Lower leg skin (tissue), 3 donors: ENCODE results near the gene EP300.

Source experiments
- POLR2A ChIP-seq, 2 donors: fragments of 450-650 bp; IDR thresholded peaks; one replicate each; pipeline ENCODE4 v1.6.1; 2016 to 2017; ENCODE audit warnings: antibody characterized with exemption in 2 of 2, mild to moderate bottlenecking in 1 of 2, moderate library complexity in 1 of 2
- TF ChIP-seq, protein P1 (sequence below), 3 donors: fragments of 450-650 bp; IDR thresholded peaks; one replicate each; pipeline ENCODE4 v1.5.1; 2016; ENCODE audit warnings: antibody characterized with exemption in 3 of 3, mild to moderate bottlenecking in 3 of 3, moderate library complexity in 2 of 3

DNA sequence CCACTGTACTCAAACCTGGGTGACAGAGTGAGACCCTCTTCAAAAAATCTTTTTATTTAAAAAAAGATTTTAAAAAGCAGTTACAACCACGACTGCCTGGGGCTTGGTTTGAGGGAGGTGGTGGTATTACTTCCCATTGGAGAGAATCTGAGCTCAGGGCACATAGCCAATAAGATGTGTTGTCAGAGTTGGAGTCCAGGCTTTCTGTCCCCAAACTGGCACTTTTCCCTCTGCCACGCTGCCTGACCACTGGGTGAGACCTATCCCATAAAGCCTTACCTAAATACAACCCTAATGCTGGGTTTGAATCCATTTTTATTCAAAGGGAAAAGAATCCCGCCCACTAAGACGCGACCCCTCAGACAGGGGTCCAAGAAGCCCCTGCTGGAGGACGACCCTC, 136.8 kb downstream of the EP300 start:
- TF ChIP-seq, protein P1, sequence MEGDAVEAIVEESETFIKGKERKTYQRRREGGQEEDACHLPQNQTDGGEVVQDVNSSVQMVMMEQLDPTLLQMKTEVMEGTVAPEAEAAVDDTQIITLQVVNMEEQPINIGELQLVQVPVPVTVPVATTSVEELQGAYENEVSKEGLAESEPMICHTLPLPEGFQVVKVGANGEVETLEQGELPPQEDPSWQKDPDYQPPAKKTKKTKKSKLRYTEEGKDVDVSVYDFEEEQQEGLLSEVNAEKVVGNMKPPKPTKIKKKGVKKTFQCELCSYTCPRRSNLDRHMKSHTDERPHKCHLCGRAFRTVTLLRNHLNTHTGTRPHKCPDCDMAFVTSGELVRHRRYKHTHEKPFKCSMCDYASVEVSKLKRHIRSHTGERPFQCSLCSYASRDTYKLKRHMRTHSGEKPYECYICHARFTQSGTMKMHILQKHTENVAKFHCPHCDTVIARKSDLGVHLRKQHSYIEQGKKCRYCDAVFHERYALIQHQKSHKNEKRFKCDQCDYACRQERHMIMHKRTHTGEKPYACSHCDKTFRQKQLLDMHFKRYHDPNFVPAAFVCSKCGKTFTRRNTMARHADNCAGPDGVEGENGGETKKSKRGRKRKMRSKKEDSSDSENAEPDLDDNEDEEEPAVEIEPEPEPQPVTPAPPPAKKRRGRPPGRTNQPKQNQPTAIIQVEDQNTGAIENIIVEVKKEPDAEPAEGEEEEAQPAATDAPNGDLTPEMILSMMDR (IDR thresholded peaks at IDR 0.05): no peak
- no peak for TF ChIP-seq POLR2A (IDR thresholded peaks at IDR 0.05)
